GM21737 (cell line): Measurements from ENCODE around the gene CAAP1.
"Not testable (repeated sequence)": the region's sequence is repeated elsewhere in the genome, so short reads cannot be mapped to it uniquely, and the experiment has no call there.

Experiments used
- ATAC-seq: cut with Tn5 transposase; IDR thresholded peaks from one replicate; pipeline ENCODE4 v1.9.1; 2021; ENCODE audit warnings: mild to moderate bottlenecking, moderate library complexity; ENCODE audit not compliant: unreplicated experiment

Gene CAAP1

DNA sequence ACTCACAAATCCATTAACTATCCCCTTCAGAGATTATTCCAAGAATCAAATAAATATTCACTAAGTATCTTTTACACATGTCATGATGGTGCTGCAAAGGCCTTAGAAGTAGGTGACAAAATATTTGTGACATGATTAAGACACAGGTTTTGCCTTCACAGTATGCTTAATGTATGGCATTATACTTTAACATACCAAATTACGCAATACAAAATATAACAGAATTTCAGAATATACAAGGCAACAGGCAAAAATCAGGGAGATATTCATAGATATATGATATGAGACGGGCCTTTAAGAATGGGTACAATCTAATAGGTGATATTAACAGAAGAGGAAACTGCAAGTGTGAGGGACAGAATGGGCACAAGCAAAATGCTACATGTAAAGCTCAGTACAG, 41.6 kb downstream of the CAAP1 start:
- ATAC-seq = no peak

DNA sequence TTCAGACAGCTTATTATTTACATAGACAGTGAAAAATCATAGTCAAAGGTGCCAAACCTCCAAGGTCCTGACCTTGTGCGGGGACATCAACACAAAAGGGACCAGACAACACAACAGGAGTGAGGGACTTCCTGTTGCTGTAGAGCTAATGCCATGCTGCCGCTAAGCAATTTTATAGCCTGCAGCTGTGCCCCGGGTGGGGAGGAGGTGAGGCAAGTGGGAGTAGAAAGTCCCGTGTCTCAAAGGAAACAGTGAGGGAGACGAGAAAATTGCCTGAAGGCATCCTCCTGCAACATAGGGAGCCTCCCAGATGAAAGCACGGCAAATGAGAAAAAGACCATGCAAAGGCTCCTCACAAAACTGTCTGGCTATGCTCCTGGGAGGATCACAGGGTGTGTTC, 58.8 kb downstream of the CAAP1 start:
- no peak for ATAC-seq

GRCh38 chr9:26828391-26828955, 64.1 kb downstream of the CAAP1 start:
- ATAC-seq = not testable (repeated sequence)

GRCh38 chr9:26814799-26815198, 77.8 kb downstream of the CAAP1 start:
- ATAC-seq = no peak

GRCh38 chr9:26813247-26813646, 79.4 kb downstream of the CAAP1 start:
- no peak for ATAC-seq

DNA sequence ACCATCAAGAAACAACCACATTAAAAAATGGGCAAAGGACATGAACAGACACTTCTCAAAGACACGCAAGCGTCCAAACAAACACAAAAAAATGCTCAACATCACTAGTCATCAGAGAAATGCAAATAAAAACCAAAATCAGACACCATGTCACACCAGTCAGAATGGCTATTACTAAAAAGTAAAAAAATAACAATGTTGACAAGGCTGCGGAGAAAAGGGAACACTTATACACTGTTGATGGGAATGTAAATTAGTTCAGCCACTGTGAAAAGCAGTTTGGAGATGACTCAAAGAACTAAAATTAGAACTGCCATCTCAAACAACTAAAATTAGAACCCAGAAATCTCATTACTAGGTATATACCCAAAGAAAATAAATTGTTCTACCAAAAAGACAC, 80.4 kb downstream of the CAAP1 start:
- ATAC-seq = no peak

GRCh38 chr9:26811106-26811505, 81.5 kb downstream of the CAAP1 start:
- ATAC-seq = no peak

DNA sequence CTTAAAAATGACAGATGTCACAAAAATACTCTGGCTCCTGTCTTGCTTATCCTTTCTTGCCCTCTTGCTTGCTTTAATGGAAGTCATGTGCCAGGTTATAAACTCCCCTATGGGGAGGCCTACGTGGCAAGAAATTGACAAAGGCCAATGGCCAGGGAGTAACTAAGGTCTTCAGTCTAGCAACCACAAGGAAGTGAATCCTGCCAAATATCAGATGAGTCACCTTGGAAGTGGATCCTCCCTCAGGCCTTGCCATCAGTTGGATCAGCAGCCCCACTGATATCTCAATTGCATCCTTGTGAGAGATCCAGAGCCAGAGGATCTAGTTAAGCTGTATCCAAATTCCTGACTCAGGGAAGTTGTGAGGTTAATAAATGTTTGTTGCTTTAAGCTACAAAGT, 82.8 kb downstream of the CAAP1 start:
- ATAC-seq = no peak

- no peak for ATAC-seq
Observed at GRCh38 chr9:26807161-26807560, 85.4 kb downstream of the CAAP1 start.

DNA sequence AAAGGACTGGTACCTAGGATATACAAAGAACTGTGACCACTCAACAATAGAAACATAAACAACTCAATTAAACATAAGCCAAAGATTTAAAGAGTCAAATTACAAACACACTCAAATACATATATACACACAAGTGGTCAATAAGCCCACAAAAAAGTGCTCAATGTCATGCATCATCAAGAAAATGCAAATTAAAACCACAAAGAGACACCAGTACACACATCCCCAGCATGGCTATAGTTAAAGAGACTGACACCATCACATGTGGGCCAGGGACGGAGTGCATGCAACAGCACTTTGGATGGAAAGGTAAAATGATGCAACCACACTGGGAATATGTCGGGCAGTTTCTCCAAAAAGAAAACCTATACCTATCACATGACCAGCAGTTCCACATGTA, 89.7 kb downstream of the CAAP1 start:
- no peak for ATAC-seq

DNA sequence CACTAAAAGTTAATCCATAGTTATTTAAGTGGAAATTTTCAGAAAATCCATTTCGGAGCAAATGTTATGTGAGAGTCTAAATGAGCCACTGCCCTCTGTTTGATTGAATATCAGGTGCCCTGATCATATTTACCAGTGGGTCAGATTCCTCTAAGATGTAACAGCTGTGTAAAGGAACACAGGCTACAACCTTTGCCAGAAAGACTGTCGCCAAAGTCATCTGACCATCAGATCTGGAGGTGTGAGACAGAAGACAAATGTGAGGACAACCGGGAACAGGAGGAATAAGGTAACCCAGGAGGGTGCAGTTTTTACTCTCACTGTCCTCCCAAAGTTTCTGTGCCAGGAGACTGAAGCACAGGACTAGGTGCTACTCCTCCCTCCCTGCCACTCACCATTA, 90.8 kb downstream of the CAAP1 start:
- no peak for ATAC-seq

GRCh38 chr9:26800322-26800721, 92.3 kb downstream of the CAAP1 start:
- no peak for ATAC-seq

GRCh38 chr9:26791274-26791673, 101.3 kb downstream of the CAAP1 start:
- no peak for ATAC-seq
